Choroid plexus epithelial cell (primary cell): ENCODE data around the gene FRMD4A.
A peak's percentile ranks its signal among the peaks of the same experiment; 100 is the strongest.

Source experiments
- DNase-seq: peaks from one replicate; pipeline ENCODE4 v3.0.0-alpha.2; 2010; ENCODE audit warnings: low read depth
- H3K4me3 ChIP-seq: 2 replicates; pipeline ENCODE4 v1.5.1; 2011; ENCODE audit warnings: low read depth, mild to moderate bottlenecking, control low read depth, low read length, moderate library complexity
- CTCF ChIP-seq: conservative IDR thresholded peaks from 2 replicates; pipeline ENCODE4 v1.5.1; 2011; ENCODE audit warnings: low read depth, mild to moderate bottlenecking, control low read depth, inconsistent platforms, low read length, moderate library complexity

The FRMD4A gene

DNA sequence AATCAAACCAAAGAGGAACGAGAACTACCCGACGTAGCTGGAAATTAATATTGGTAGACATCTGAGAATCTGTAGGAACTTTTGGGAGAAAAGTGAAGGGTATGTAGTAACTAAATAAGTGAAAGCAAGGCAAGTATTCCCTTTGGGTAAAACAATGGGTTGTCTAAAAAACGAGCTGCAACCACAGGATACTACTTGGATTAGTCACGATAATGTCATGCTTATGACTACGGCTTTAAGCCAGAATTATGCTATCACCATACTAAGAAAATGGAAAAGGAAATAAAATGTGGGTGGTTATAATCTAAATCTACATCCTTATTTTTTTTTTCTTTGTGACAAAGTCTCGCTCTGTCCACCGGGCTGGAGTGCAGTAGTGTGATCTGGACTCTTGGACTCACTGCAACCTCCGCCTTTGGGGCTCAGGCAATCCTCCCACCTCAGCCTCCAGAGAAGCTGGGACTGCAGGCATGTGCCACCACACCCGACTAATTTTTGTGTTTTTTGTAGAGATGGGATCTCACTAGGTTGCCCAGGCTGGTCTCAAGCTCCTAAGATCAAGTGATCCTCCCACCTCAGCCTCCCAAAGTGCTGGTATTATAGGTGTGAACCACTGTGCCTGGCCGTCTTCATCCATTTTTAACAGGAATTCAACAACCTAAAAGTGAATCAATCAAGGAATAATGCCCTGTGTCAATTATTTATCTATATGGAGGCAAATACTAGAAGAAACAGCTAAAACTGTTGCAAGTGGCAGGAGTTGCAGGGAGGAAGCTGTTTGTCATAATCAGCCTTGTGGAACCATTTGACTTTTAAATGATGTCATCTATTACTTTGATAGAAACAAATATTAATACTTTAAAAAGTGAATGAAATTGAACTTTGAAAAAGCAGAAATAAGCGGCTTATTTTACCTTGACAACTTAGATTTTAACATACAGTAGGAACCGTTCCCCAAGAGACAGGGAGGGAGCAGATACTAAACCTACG is 554.6 kb downstream of the FRMD4A start:
- H3K4me3 ChIP-seq = no peak overlapping the region
- TF ChIP-seq CTCF = no peak
- peak; percentile 74 for DNase-seq

GRCh38 chr10:13774303-13774893 is 556.3 kb downstream of the FRMD4A start:
- no peak for DNase-seq
- H3K4me3 ChIP-seq = peak overlapping the region; percentile 1
- TF ChIP-seq CTCF = no peak

DNA sequence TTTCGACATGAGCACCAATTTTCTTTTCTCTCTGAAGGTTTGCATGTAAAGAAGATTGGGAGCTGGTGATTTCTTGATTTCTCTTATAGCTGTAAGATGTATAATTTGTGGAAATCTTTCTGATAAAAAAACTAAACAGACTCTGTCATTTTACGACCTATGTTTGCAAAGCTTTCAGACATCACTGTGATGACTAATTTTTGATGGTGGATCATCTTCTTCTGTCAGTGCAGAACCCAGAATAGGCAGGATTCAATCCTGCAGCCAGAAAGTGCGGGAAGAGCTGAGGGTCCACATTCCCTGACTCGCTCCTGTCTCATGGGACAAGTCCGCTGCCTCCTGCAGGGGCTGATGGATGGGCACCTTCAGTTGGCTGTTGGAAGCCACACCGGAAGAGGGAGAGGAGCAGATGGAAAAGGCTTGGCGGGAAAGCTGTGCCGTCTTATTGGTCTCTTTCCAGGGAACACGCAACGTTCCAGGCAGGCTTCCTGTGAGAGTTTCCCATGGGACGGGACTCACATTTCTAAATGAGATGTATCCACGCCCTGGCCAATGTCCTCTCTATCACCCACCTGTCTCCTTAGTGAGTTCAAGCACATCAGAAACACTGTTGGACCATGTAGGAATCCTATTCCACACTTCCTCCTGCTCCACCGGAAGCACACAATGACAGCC is 557.1 kb downstream of the FRMD4A start:
- no peak for DNase-seq
- no peak for TF ChIP-seq CTCF
- no peak overlapping the region for H3K4me3 ChIP-seq

DNA sequence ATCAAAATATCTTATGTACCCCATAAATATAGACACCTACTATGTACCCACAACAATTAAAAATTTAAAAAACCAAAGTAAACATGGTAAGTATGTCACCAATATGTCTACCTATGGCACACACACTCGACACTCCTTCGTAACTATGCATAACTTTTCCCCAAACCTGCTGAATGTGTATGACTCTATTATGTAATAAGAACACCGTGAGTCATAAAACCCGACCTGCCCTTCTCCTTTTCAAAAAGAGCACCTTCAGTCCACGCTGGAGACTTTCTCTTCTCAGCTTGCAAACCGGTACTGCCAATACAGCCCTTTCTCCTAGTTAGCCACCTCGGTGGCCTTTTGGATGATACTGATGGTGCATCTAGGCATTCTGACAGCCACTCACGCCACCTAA is 557.7 kb downstream of the FRMD4A start:
- no peak for TF ChIP-seq CTCF
- DNase-seq = no peak
- no peak overlapping the region for H3K4me3 ChIP-seq

DNA sequence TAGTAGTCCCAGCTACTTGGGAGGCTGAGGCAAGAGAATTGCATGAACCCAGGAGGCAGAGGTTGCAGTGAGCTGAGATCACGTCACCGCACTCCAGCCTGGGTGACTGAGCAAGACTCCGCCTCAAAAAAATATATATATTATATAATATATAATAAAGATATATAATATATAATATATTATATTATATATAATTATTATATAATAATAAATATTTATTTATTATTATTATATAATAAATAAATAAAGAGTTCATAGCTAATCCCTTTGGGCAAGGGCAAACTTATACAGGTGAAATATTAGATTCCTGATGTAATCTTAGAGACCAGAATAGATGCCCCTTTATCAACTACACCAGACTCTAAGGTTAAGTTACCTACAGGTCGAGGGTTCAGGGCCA is 558.7 kb downstream of the FRMD4A start:
- TF ChIP-seq CTCF = no peak
- no peak overlapping the region for H3K4me3 ChIP-seq
- DNase-seq = no peak

GRCh38 chr10:13770760-13771493 is 559.8 kb downstream of the FRMD4A start:
- no peak for TF ChIP-seq CTCF
- H3K4me3 ChIP-seq = no peak overlapping the region
- no peak for DNase-seq
